Neural cell (in vitro differentiated cells): Measurements from ENCODE around the gene PPEF2. TPM values are rescaled to one million over a fixed set of nuclear protein-coding genes. Genes with fewer than 3 reads are reported as not detected.

Experiments used
- H2AFZ ChIP-seq: fragments of 200-600, 300-800 bp; sonication (generic), shearing (Covaris generic); 2 replicates; pipeline ENCODE4 v1.6.0; 2014; ENCODE audit warnings: low read depth, mild to moderate bottlenecking, antibody characterized with exemption, low read length, moderate library complexity
- H3F3A ChIP-seq: fragments of 200-600 bp; shearing (Covaris generic); 2 replicates; pipeline ENCODE4 v1.6.1; 2016; ENCODE audit warnings: mild to moderate bottlenecking, moderate library complexity, mixed read lengths, antibody characterized with exemption, low read length; ENCODE audit not compliant: insufficient read depth, poor library complexity, severe bottlenecking
- H3K27ac ChIP-seq: fragments of 200-600, 300-800 bp; sonication (generic), shearing (Covaris generic); 2 replicates; pipeline ENCODE4 v1.5.1; 2014; ENCODE audit warnings: mild to moderate bottlenecking, low read length, moderate library complexity
- H3K27me3 ChIP-seq: fragments of 300-800, 200-600 bp; sonication (generic), shearing (Covaris generic); 2 replicates; pipeline ENCODE4 v1.6.0; 2014; ENCODE audit warnings: mild to moderate bottlenecking, low read depth, low read length, moderate library complexity; ENCODE audit not compliant: insufficient read depth
- H3K36me3 ChIP-seq: fragments of 300-800, 200-600 bp; sonication (generic), shearing (Covaris generic); 2 replicates; pipeline ENCODE4 v1.5.1; 2014; ENCODE audit warnings: mild to moderate bottlenecking, antibody characterized with exemption, low read length, moderate library complexity; ENCODE audit not compliant: insufficient read depth
- H3K4me2 ChIP-seq: fragments of 300-800, 200-600 bp; sonication (generic), shearing (Covaris generic); 2 replicates; pipeline ENCODE4 v1.6.0; 2014; ENCODE audit warnings: mild to moderate bottlenecking, low read length
- H3K4me3 ChIP-seq: fragments of 300-800, 200-600 bp; sonication (generic), shearing (Covaris generic); 2 replicates; pipeline ENCODE4 v1.5.1; 2014; ENCODE audit warnings: mild to moderate bottlenecking, low read length, moderate library complexity
- H3K79me2 ChIP-seq: fragments of 200-600 bp; shearing (Covaris generic); replicated peaks from 2 replicates; pipeline ENCODE4 v1.6.0; 2014; ENCODE audit warnings: mild to moderate bottlenecking, low read length, moderate library complexity; ENCODE audit not compliant: insufficient read depth
- H3K9ac ChIP-seq: fragments of 300-800, 200-600 bp; sonication (generic), shearing (Covaris generic); 2 replicates; pipeline ENCODE4 v1.6.1; 2016; ENCODE audit warnings: mild to moderate bottlenecking, low read length, mixed read lengths
- H3K9me2 ChIP-seq: fragments of 200-600 bp; shearing (Covaris generic); 2 replicates; pipeline ENCODE4 v1.6.1; 2016; ENCODE audit warnings: mild to moderate bottlenecking, low read length, mixed read lengths; ENCODE audit not compliant: insufficient read depth
- H3K9me3 ChIP-seq: fragments of 200-600, 300-800 bp; sonication (generic), shearing (Covaris generic); 2 replicates; pipeline ENCODE4 v1.6.1; 2016; ENCODE audit warnings: mild to moderate bottlenecking, mixed run types, low read length, moderate library complexity, mixed read lengths
- H4K20me1 ChIP-seq: fragments of 200-600 bp; shearing (Covaris generic); 2 replicates; pipeline ENCODE4 v1.6.1; 2016; ENCODE audit warnings: mild to moderate bottlenecking, mixed run types; ENCODE audit not compliant: insufficient read depth
- CTCF ChIP-seq: fragments of 450-650 bp; IDR thresholded peaks from 2 replicates; pipeline ENCODE4 v1.5.1; 2014; ENCODE audit warnings: antibody characterized with exemption, mild to moderate bottlenecking, moderate library complexity; ENCODE audit not compliant: poor library complexity, severe bottlenecking
- EP300 ChIP-seq: fragments of 450-650 bp; conservative IDR thresholded peaks from 2 replicates; pipeline ENCODE4 v1.6.1; 2014; ENCODE audit warnings: antibody characterized with exemption, mild to moderate bottlenecking, moderate library complexity; ENCODE audit not compliant: poor library complexity, severe bottlenecking
- EZH2 ChIP-seq: fragments of 200-600, 300-800 bp; shearing (Covaris generic), sonication (generic); IDR thresholded peaks from 2 replicates; pipeline ENCODE4 v1.6.1; 2014; ENCODE audit warnings: antibody characterized with exemption, low read length, borderline replicate concordance, mild to moderate bottlenecking; ENCODE audit not compliant: insufficient read depth, poor library complexity, severe bottlenecking
- MXI1 ChIP-seq: fragments of 450-650 bp; conservative IDR thresholded peaks from 2 replicates; pipeline ENCODE4 v1.6.1; 2014; ENCODE audit warnings: antibody characterized with exemption, mild to moderate bottlenecking; ENCODE audit not compliant: poor library complexity, severe bottlenecking
- POLR2AphosphoS5 ChIP-seq: IDR thresholded peaks from 2 replicates; pipeline ENCODE4 v1.6.1; 2012
- RAD21 ChIP-seq: fragments of 450-650 bp; conservative IDR thresholded peaks from 2 replicates; pipeline ENCODE4 v1.6.1; 2014; ENCODE audit warnings: antibody characterized with exemption, mild to moderate bottlenecking, moderate library complexity
- REST ChIP-seq: IDR thresholded peaks from 2 replicates; pipeline ENCODE4 v1.6.1; 2012; ENCODE audit warnings: borderline replicate concordance
- SMC3 ChIP-seq: fragments of 450-650 bp; conservative IDR thresholded peaks from 2 replicates; pipeline ENCODE4 v1.6.1; 2014; ENCODE audit warnings: antibody characterized with exemption, mild to moderate bottlenecking, moderate library complexity; ENCODE audit not compliant: poor library complexity
- TAF1 ChIP-seq: IDR thresholded peaks from 2 replicates; pipeline ENCODE4 v1.6.1; 2012; ENCODE audit warnings: low read depth
- polyA plus RNA-seq: library from polyadenylated mRNA; depleted of rRNA; stranded (reverse); fragments of >200 nt; gene quantifications from 2 replicates; pipeline ENCODE4 v1.2.3, GENCODE V29; 2014

PPEF2 gene
- polyA plus RNA-seq, 1 donor from 2014 or later = 0.28 TPM

GRCh38 chr4:75909405-75909804, 7.2 kb upstream of the PPEF2 start:
- TF ChIP-seq RAD21 = no peak
- TF ChIP-seq EZH2 = no peak
- no peak for TF ChIP-seq EP300
- no peak for TF ChIP-seq POLR2AphosphoS5
- no peak for TF ChIP-seq MXI1
- no peak for TF ChIP-seq CTCF
- no peak for TF ChIP-seq REST
- no peak for TF ChIP-seq SMC3
- no peak for TF ChIP-seq TAF1
- Histone ChIP-seq H3K9ac (no peak overlapping the region), H3K27me3 (no peaks in the 10 kb centered on the region), H2AFZ (no peak overlapping the region), H3F3A (no peaks in the 10 kb centered on the region), H3K9me2 (no peaks in the 10 kb centered on the region), H3K4me3 (no peak overlapping the region), H3K4me2 (no peak overlapping the region), H3K27ac (no peak overlapping the region), H3K79me2 (no peaks in the 10 kb centered on the region), H3K9me3 (no peaks in the 10 kb centered on the region), H4K20me1 (no peaks in the 10 kb centered on the region), H3K36me3 (no peaks in the 10 kb centered on the region)

GRCh38 chr4:75908555-75908954, 6.3 kb upstream of the PPEF2 start:
- TF ChIP-seq TAF1 = no peak
- no peak for TF ChIP-seq SMC3
- no peak for TF ChIP-seq EZH2
- no peak for TF ChIP-seq EP300
- no peak for TF ChIP-seq RAD21
- TF ChIP-seq CTCF = no peak
- TF ChIP-seq MXI1 = no peak
- TF ChIP-seq POLR2AphosphoS5 = no peak
- TF ChIP-seq REST = no peak

More at GRCh38 chr4:75908555-75908954, 6.3 kb upstream of the PPEF2 start:
- Histone ChIP-seq H2AFZ (no peak overlapping the region), H3F3A (no peaks in the 10 kb centered on the region), H3K79me2 (no peaks in the 10 kb centered on the region), H3K9me3 (no peaks in the 10 kb centered on the region), H3K4me2 (no peak overlapping the region), H3K9ac (no peak overlapping the region), H3K9me2 (no peaks in the 10 kb centered on the region), H3K27me3 (no peaks in the 10 kb centered on the region), H3K27ac (no peak overlapping the region), H4K20me1 (no peaks in the 10 kb centered on the region), H3K36me3 (no peaks in the 10 kb centered on the region), H3K4me3 (no peak overlapping the region)
